GM23338 (cell line): Measurements from ENCODE around the gene GGA2.

ENCODE experiments used
- CREB1 ChIP-seq: fragments of 250-450 bp; sonication (Bioruptor Pico); IDR thresholded peaks from 2 replicates; pipeline ENCODE4 v1.5.0; 2020; ENCODE audit warnings: low read depth, mild to moderate bottlenecking, moderate library complexity
- CTCF ChIP-seq, 2 experiments: fragments of 200-600 bp in 1 of 2; sonication (generic) in 1 of 2; conservative IDR thresholded peaks; 2 replicates each; pipeline versions ENCODE4 v1.5.1 to v1.6.1; 2016 to 2017; ENCODE audit warnings: antibody characterized with exemption in 2 of 2, low read depth in 2 of 2, mild to moderate bottlenecking in 2 of 2, moderate library complexity in 1 of 2
- ETS1 ChIP-seq: IDR thresholded peaks from 2 replicates; pipeline ENCODE4 v1.6.1; 2016; ENCODE audit warnings: antibody characterized with exemption
- EZH2 ChIP-seq: fragments of 200-600 bp; sonication (generic); IDR thresholded peaks from one replicate; pipeline ENCODE4 v1.8.0; 2017; ENCODE audit warnings: antibody characterized with exemption, mild to moderate bottlenecking, low read depth; ENCODE audit not compliant: unreplicated experiment
- EZH2phosphoT487 ChIP-seq: fragments of 200-600 bp; sonication (generic); IDR thresholded peaks from one replicate; pipeline ENCODE4 v1.8.1; 2018; ENCODE audit warnings: antibody characterized with exemption; ENCODE audit not compliant: unreplicated experiment
- JUNB ChIP-seq: IDR thresholded peaks from one replicate; pipeline ENCODE4 v1.6.1; 2016; ENCODE audit warnings: antibody characterized with exemption; ENCODE audit not compliant: unreplicated experiment
- NANOG ChIP-seq: IDR thresholded peaks from 2 replicates; pipeline ENCODE4 v1.6.1; 2016; ENCODE audit warnings: antibody characterized with exemption, borderline replicate concordance
- POLR2AphosphoS5 ChIP-seq: IDR thresholded peaks from 2 replicates; pipeline ENCODE4 v1.6.1; 2016; ENCODE audit warnings: antibody characterized with exemption, low read depth
- STAT1 ChIP-seq: IDR thresholded peaks from one replicate; pipeline ENCODE4 v1.6.1; 2016; ENCODE audit warnings: antibody characterized with exemption; ENCODE audit not compliant: unreplicated experiment
- ZNF114 ChIP-seq: fragments of 250-450 bp; sonication (Bioruptor Pico); IDR thresholded peaks from 2 replicates; pipeline ENCODE4 v1.5.0; 2020; ENCODE audit warnings: mild to moderate bottlenecking, moderate library complexity
- ZNF462 ChIP-seq: fragments of 250-450 bp; sonication (Bioruptor Pico); IDR thresholded peaks from 2 replicates; pipeline ENCODE4 v1.5.0; 2020; ENCODE audit warnings: mild to moderate bottlenecking, moderate library complexity
- TF ChIP-seq, protein P1 (sequence below): IDR thresholded peaks from one replicate; pipeline ENCODE4 v1.6.1; 2018; ENCODE audit warnings: antibody characterized with exemption; ENCODE audit not compliant: unreplicated experiment

GRCh38 chr16:23528644-23529310 is 18.5 kb upstream of the GGA2 start:
- TF ChIP-seq CTCF (conservative IDR thresholded peaks at IDR 0.05; ENCODE audit: low read depth in 2 of 2) (no peak), EZH2phosphoT487 (no peak), JUNB (no peak), POLR2AphosphoS5 (no peak), EZH2 (no peak), CREB1 (CRISPR knock-in tag) (no peak), ETS1 (no peak), ZNF114 (CRISPR knock-in tag) (no peak), ZNF462 (CRISPR knock-in tag) (no peak), NANOG (no peak), STAT1 (no peak)
- TF ChIP-seq, protein P1, sequence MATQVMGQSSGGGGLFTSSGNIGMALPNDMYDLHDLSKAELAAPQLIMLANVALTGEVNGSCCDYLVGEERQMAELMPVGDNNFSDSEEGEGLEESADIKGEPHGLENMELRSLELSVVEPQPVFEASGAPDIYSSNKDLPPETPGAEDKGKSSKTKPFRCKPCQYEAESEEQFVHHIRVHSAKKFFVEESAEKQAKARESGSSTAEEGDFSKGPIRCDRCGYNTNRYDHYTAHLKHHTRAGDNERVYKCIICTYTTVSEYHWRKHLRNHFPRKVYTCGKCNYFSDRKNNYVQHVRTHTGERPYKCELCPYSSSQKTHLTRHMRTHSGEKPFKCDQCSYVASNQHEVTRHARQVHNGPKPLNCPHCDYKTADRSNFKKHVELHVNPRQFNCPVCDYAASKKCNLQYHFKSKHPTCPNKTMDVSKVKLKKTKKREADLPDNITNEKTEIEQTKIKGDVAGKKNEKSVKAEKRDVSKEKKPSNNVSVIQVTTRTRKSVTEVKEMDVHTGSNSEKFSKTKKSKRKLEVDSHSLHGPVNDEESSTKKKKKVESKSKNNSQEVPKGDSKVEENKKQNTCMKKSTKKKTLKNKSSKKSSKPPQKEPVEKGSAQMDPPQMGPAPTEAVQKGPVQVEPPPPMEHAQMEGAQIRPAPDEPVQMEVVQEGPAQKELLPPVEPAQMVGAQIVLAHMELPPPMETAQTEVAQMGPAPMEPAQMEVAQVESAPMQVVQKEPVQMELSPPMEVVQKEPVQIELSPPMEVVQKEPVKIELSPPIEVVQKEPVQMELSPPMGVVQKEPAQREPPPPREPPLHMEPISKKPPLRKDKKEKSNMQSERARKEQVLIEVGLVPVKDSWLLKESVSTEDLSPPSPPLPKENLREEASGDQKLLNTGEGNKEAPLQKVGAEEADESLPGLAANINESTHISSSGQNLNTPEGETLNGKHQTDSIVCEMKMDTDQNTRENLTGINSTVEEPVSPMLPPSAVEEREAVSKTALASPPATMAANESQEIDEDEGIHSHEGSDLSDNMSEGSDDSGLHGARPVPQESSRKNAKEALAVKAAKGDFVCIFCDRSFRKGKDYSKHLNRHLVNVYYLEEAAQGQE, result no peak
